Panc1 (cell line): ENCODE measurements around the gene MARCHF9. TPM values are rescaled to one million over a fixed set of nuclear protein-coding genes. Genes with fewer than 3 reads are reported as not detected.

Source experiments
- ATAC-seq: fragments of 200-7000 bp; cut with Tn5 transposase; 2 replicates; pipeline ENCODE4 v1.9.1; 2020; ENCODE audit warnings: mild to moderate bottlenecking, moderate library complexity
- BruUV-seq: library from RNA; stranded (reverse); fragments of 400-500 nt; replicated peaks from 2 replicates; lab custom pipeline; 2021; lab: Mats Ljungman, UMichigan
- CTCF ChIA-PET: fragments of 300-600 bp; sonication (Branson Sonifier 250); formaldehyde crosslinking; loops from one replicate; lab custom pipeline; 2022; ENCODE audit warnings: antibody characterized with exemption; lab: Charles Lee
- POLR2A ChIA-PET: fragments of 300-600 bp; sonication (Branson Sonifier 250); formaldehyde crosslinking; loops from one replicate; lab custom pipeline; 2022; ENCODE audit warnings: antibody characterized with exemption; lab: Charles Lee
- DNase-seq: peaks from one replicate; pipeline ENCODE4 v3.0.0-alpha.2; 2010; ENCODE audit warnings: low read depth, low spot score
- H3K27ac ChIP-seq: 2 replicates; pipeline ENCODE4 v1.5.1; 2011; ENCODE audit warnings: mild to moderate bottlenecking, low read length, inconsistent platforms
- H3K27me3 ChIP-seq: fragments of 200-500 bp; sonication (Bioruptor generic); 2 replicates; pipeline ENCODE4 v1.6.0; 2014; ENCODE audit warnings: low read length, inconsistent platforms; ENCODE audit not compliant: control insufficient read depth, insufficient read depth
- H3K36me3 ChIP-seq: fragments of 200-500 bp; sonication (Bioruptor generic); 2 replicates; pipeline ENCODE4 v1.5.1; 2014; ENCODE audit warnings: inconsistent platforms, mild to moderate bottlenecking, low read length, moderate library complexity; ENCODE audit not compliant: control insufficient read depth, insufficient read depth
- H3K4me1 ChIP-seq: 2 replicates; pipeline ENCODE4 v1.5.1; 2011; ENCODE audit warnings: inconsistent platforms, mild to moderate bottlenecking, low read length, moderate library complexity; ENCODE audit not compliant: control insufficient read depth, insufficient read depth
- H3K4me3 ChIP-seq, 2 experiments: 2 replicates each; pipeline ENCODE4 v1.5.1; 2011 to 2012; ENCODE audit warnings: low read depth in 2 of 2, low read length in 2 of 2, mild to moderate bottlenecking in 2 of 2, inconsistent platforms in 1 of 2, moderate library complexity in 1 of 2
- H3K9me3 ChIP-seq: fragments of 200-500 bp; sonication (Bioruptor generic); 2 replicates; pipeline ENCODE4 v1.5.1; 2014; ENCODE audit warnings: low read depth, mild to moderate bottlenecking, inconsistent platforms, low read length, moderate library complexity; ENCODE audit not compliant: control insufficient read depth, insufficient read depth
- CTCF ChIP-seq: fragments of 450-650 bp; IDR thresholded peaks from 2 replicates; pipeline ENCODE4 v1.5.1; 2017; ENCODE audit warnings: mild to moderate bottlenecking
- POLR2AphosphoS5 ChIP-seq: IDR thresholded peaks from 2 replicates; pipeline ENCODE4 v1.6.1; 2012; ENCODE audit warnings: mild to moderate bottlenecking, low read depth, low read length, moderate library complexity
- SIN3A ChIP-seq: IDR thresholded peaks from 2 replicates; pipeline ENCODE4 v1.6.1; 2012; ENCODE audit warnings: low read depth, mild to moderate bottlenecking, low read length, moderate library complexity, borderline replicate concordance; ENCODE audit not compliant: insufficient read depth
- TCF7L2 ChIP-seq: IDR thresholded peaks from 2 replicates; pipeline ENCODE4 v1.6.1; 2011; ENCODE audit warnings: mild to moderate bottlenecking, low read depth, low read length, inconsistent platforms
- in situ Hi-C: cut with HindIII; loops from 2 replicates; pipeline ENCODE4 v1.10.0; 2016; ENCODE audit warnings: low sequenced_read_pairs, low pct_unique_long_range_greater_than_20kb
- intact Hi-C: fragments of 100-400 bp; cut with micrococcal nuclease; formaldehyde crosslinking; loops from one replicate; pipeline ENCODE4 v1.10.0; 2022; ENCODE audit not compliant: unreplicated experiment
- total RNA-seq: library from RNA; stranded (reverse); gene quantifications from one replicate; pipeline ENCODE4 v1.2.1, GENCODE V29; 2021; ENCODE audit not compliant: unreplicated experiment
- TF ChIP-seq, protein P1 (sequence below), 2 experiments: IDR thresholded peaks; 2 replicates each; pipeline ENCODE4 v1.6.1; 2011 to 2012; ENCODE audit warnings: low read depth in 2 of 2, control low read depth in 1 of 2, low read length in 1 of 2, mild to moderate bottlenecking in 1 of 2, moderate library complexity in 1 of 2; ENCODE audit not compliant: insufficient read depth in 1 of 2

MARCHF9 gene
- total RNA-seq, 1 experiment from 2014 or later: 2.3 TPM

- intact Hi-C loops: no loop called here
- CTCF ChIA-PET: no interaction called here
These were observed 25.5 kb upstream of the MARCHF9 start for GRCh38 chr12:57729321-57729844.

GRCh38 chr12:57730336-57731067, 24.4 kb upstream of the MARCHF9 start:
- BruUV-seq: no TSS peak
- intact Hi-C loops (no loop called here), in situ Hi-C loops (no loop called here)
- ChIA-PET CTCF (no interaction called here), POLR2A (no interaction called here)
- H3K27me3 ChIP-seq: no peaks in the 10 kb centered on the region
- DNase-seq: no peak
- TF ChIP-seq, protein P1, sequence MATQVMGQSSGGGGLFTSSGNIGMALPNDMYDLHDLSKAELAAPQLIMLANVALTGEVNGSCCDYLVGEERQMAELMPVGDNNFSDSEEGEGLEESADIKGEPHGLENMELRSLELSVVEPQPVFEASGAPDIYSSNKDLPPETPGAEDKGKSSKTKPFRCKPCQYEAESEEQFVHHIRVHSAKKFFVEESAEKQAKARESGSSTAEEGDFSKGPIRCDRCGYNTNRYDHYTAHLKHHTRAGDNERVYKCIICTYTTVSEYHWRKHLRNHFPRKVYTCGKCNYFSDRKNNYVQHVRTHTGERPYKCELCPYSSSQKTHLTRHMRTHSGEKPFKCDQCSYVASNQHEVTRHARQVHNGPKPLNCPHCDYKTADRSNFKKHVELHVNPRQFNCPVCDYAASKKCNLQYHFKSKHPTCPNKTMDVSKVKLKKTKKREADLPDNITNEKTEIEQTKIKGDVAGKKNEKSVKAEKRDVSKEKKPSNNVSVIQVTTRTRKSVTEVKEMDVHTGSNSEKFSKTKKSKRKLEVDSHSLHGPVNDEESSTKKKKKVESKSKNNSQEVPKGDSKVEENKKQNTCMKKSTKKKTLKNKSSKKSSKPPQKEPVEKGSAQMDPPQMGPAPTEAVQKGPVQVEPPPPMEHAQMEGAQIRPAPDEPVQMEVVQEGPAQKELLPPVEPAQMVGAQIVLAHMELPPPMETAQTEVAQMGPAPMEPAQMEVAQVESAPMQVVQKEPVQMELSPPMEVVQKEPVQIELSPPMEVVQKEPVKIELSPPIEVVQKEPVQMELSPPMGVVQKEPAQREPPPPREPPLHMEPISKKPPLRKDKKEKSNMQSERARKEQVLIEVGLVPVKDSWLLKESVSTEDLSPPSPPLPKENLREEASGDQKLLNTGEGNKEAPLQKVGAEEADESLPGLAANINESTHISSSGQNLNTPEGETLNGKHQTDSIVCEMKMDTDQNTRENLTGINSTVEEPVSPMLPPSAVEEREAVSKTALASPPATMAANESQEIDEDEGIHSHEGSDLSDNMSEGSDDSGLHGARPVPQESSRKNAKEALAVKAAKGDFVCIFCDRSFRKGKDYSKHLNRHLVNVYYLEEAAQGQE (IDR thresholded peaks at IDR 0.05; ENCODE audit: insufficient read depth in 1 of 2, low read depth in 2 of 2, low read length in 1 of 2): no peak
- no peak for TF ChIP-seq TCF7L2
- TF ChIP-seq CTCF: no peak
- TF ChIP-seq SIN3A: no peak
- TF ChIP-seq POLR2AphosphoS5: no peak
- no peak for ATAC-seq
- H3K36me3 ChIP-seq: no peaks in the 10 kb centered on the region
- H3K4me1 ChIP-seq: peaks cover 4% of the 10 kb centered on the region; the same call in 1 of the 2 replicates
- H3K9me3 ChIP-seq: no peaks in the 10 kb centered on the region
- no peak overlapping the region for H3K27ac ChIP-seq
- no peak overlapping the region for H3K4me3 ChIP-seq

More at GRCh38 chr12:57729321-57729844, 25.5 kb upstream of the MARCHF9 start:
- H3K4me3 ChIP-seq: no peak overlapping the region
- H3K4me1 ChIP-seq: peaks cover 4% of the 10 kb centered on the region; the same call in 1 of the 2 replicates
- H3K36me3 ChIP-seq: no peaks in the 10 kb centered on the region
- ATAC-seq: no peak
- POLR2A ChIA-PET: no interaction called here
- H3K27ac ChIP-seq: no peak overlapping the region
- TF ChIP-seq POLR2AphosphoS5 (no peak), CTCF (no peak), TCF7L2 (no peak), SIN3A (no peak)
- TF ChIP-seq, protein P1 (IDR thresholded peaks at IDR 0.05; ENCODE audit: insufficient read depth in 1 of 2, low read depth in 2 of 2, low read length in 1 of 2): no peak
- DNase-seq: no peak
- no peaks in the 10 kb centered on the region for H3K27me3 ChIP-seq
- no peaks in the 10 kb centered on the region for H3K9me3 ChIP-seq
- no TSS peak for BruUV-seq
- in situ Hi-C loops: no loop called here
